OCI-LY3 (cell line): ENCODE data around the gene FOXN4.

Source experiments
- H2AFZ ChIP-seq: fragments of 200-600, 300-600 bp; shearing (Covaris generic); 2 replicates; pipeline ENCODE4 v1.6.0; 2014; ENCODE audit warnings: antibody characterized with exemption, low read depth, low read length
- H3K27ac ChIP-seq: fragments of 200-600, 300-600 bp; sonication (generic); 2 replicates; pipeline ENCODE4 v1.5.1; 2014; ENCODE audit warnings: mild to moderate bottlenecking, low read length, moderate library complexity, mixed read lengths
- H3K27me3 ChIP-seq: fragments of 200-600, 300-600 bp; sonication (generic); 2 replicates; pipeline ENCODE4 v1.6.1; 2014; ENCODE audit warnings: low read depth, low read length, mixed read lengths
- H3K36me3 ChIP-seq: fragments of 200-600, 300-600 bp; sonication (generic); replicated peaks from 2 replicates; pipeline ENCODE3; 2014; ENCODE audit warnings: low read depth, low read length, mixed read lengths
- H3K4me1 ChIP-seq: fragments of 300-600, 200-600 bp; sonication (generic); 2 replicates; pipeline ENCODE4 v1.6.1; 2014; ENCODE audit warnings: low read length, mixed read lengths
- H3K4me2 ChIP-seq: fragments of 200-600, 300-600 bp; sonication (generic); 2 replicates; pipeline ENCODE4 v1.6.1; 2014; ENCODE audit warnings: low read length, mixed read lengths
- H3K4me3 ChIP-seq: fragments of 300-600, 200-600 bp; sonication (generic); 2 replicates; pipeline ENCODE4 v1.5.1; 2014; ENCODE audit warnings: antibody characterized with exemption, mild to moderate bottlenecking, low read length, moderate library complexity
- H3K79me2 ChIP-seq: fragments of 300-600, 200-600 bp; shearing (Covaris generic); 2 replicates; pipeline ENCODE4 v1.6.1; 2014; ENCODE audit warnings: mild to moderate bottlenecking, low read length, mixed read lengths
- H3K9ac ChIP-seq: fragments of 300-600, 200-600 bp; shearing (Covaris generic); 2 replicates; pipeline ENCODE4 v1.6.0; 2014; ENCODE audit warnings: mild to moderate bottlenecking, low read length, moderate library complexity
- H3K9me3 ChIP-seq: fragments of 200-600, 300-600 bp; shearing (Covaris generic); 2 replicates; pipeline ENCODE4 v1.6.1; 2014; ENCODE audit warnings: low read length, mixed read lengths; ENCODE audit not compliant: insufficient read depth
- H4K20me1 ChIP-seq: fragments of 200-600, 300-600 bp; sonication (generic); 2 replicates; pipeline ENCODE4 v1.6.1; 2016; ENCODE audit warnings: low read length, mixed read lengths; ENCODE audit not compliant: insufficient read depth
- EZH2phosphoT487 ChIP-seq: fragments of 200-600 bp; shearing (Covaris generic); IDR thresholded peaks from 2 replicates; pipeline ENCODE4 v1.6.1; 2018; ENCODE audit warnings: antibody characterized with exemption, mixed run types, low read depth
- TF ChIP-seq, protein P1 (sequence below): fragments of 200-600, 300-600 bp; sonication (generic); IDR thresholded peaks from 2 replicates; pipeline ENCODE4 v1.5.1; 2014; ENCODE audit warnings: antibody characterized with exemption, low read length, low read depth

Gene FOXN4

DNA sequence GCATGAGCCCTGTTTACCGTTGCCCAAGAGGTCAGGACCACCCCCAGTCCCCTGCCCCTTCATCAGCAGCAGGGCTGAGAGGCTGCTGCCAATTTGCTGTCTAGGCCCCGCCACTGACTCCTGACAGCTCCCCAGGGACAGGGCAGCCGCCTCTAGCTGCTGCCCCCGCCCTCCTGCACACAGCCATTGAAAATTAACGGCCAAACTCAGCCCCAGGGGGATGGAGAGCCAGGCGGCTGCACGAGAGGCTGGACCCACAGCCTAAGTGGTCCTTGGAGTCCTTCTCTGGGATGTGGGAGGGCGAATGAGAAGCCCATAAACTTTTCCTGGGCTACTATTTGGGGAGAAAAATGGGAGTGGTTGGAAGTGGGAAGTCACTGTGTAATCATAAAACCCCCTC lies 4.6 kb downstream of the FOXN4 start:
- Histone ChIP-seq H3K79me2 (no peaks in the 10 kb centered on the region), H3K4me1 (no peaks in the 10 kb centered on the region), H3K36me3 (no peaks in the 10 kb centered on the region), H3K27me3 (peaks cover 34% of the 10 kb centered on the region), H3K4me3 (no peak overlapping the region), H3K27ac (no peak overlapping the region), H3K4me2 (no peak overlapping the region), H2AFZ (no peak overlapping the region), H3K9me3 (no peaks in the 10 kb centered on the region), H3K9ac (no peak overlapping the region), H4K20me1 (no peaks in the 10 kb centered on the region)
- TF ChIP-seq EZH2phosphoT487: no peak
- TF ChIP-seq, protein P1, sequence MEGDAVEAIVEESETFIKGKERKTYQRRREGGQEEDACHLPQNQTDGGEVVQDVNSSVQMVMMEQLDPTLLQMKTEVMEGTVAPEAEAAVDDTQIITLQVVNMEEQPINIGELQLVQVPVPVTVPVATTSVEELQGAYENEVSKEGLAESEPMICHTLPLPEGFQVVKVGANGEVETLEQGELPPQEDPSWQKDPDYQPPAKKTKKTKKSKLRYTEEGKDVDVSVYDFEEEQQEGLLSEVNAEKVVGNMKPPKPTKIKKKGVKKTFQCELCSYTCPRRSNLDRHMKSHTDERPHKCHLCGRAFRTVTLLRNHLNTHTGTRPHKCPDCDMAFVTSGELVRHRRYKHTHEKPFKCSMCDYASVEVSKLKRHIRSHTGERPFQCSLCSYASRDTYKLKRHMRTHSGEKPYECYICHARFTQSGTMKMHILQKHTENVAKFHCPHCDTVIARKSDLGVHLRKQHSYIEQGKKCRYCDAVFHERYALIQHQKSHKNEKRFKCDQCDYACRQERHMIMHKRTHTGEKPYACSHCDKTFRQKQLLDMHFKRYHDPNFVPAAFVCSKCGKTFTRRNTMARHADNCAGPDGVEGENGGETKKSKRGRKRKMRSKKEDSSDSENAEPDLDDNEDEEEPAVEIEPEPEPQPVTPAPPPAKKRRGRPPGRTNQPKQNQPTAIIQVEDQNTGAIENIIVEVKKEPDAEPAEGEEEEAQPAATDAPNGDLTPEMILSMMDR: no peak

DNA sequence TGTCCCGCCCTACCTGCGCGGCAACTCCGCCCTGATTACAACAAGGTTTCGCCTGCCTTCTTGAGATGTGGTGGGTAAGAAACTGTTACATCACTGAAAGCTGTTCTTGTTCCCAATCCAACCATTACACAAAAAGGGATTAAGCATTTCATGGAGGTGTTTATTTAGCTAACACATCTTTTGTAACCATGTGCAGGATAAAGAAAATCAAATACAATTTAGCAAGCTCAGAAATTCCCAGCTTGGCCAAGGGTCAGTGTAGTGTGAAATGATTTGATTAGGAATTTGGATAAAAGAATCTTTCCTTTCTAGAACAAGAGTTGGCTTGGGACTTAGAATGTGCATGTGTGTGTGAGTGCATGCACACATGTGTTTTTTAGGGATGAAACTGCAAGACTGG lies 6.3 kb downstream of the FOXN4 start:
- H3K36me3 ChIP-seq: no peaks in the 10 kb centered on the region
- no peaks in the 10 kb centered on the region for H4K20me1 ChIP-seq
- H2AFZ ChIP-seq: no peak overlapping the region
- TF ChIP-seq, protein P1: no peak
- TF ChIP-seq EZH2phosphoT487: no peak
- no peaks in the 10 kb centered on the region for H3K4me1 ChIP-seq
- no peak overlapping the region for H3K4me2 ChIP-seq
- H3K9me3 ChIP-seq: no peaks in the 10 kb centered on the region
- no peak overlapping the region for H3K9ac ChIP-seq
- H3K27ac ChIP-seq: no peak overlapping the region
- no peaks in the 10 kb centered on the region for H3K79me2 ChIP-seq
- no peak overlapping the region for H3K4me3 ChIP-seq
- H3K27me3 ChIP-seq: peaks cover 26% of the 10 kb centered on the region

DNA sequence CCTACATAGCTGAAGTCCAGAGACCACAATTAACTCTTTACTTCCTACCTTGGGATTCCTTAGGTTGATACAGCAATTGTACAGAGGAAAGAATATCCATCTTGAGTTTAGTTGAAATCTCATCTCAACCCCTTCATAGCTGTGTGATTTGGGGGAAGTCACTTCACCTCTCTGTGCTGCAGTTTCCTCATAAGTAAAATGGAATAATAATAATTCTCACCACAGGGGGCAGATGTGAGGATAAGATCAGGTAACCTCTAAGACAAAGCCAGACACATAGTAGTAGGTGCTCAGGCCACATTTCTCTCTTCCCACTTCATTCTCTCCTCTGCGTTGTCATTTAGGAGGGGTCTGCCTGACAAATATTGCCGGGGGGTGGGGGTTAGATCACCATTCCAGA lies 6.7 kb downstream of the FOXN4 start:
- H3K4me2 ChIP-seq: no peak overlapping the region

DNA sequence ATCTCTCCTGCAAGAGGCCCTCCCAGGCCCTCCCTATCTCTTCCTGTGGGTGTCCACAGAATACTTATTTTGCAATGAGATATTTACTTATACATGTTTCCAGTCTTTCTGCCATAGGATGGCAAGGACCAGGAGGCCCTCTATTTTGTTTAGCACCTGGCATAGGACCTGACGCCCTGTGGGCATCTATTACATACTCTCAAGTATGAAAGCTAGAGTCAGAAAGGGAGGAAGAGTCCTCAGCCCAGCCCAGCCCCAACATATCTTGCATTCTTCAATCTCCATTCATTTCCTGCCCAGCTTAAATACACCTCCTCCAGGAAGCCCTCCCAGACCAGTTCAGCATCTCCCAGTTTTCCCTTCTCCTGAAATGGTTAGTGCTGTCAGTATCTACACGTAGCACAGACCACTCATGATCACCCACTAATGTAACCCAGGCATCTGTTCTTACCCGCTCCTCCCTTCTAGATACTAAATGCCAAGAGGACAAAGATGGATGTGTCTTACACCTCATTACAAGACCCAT lies 7.4 kb downstream of the FOXN4 start:
- peaks cover 17% of the 10 kb centered on the region for H3K27me3 ChIP-seq
- no peak for TF ChIP-seq EZH2phosphoT487
- TF ChIP-seq, protein P1: no peak

More for the DNA sequence above, 6.7 kb downstream of the FOXN4 start:
- Histone ChIP-seq H3K4me1 (no peaks in the 10 kb centered on the region), H3K27me3 (peaks cover 22% of the 10 kb centered on the region), H3K27ac (no peak overlapping the region), H3K9me3 (no peaks in the 10 kb centered on the region), H3K9ac (no peak overlapping the region), H4K20me1 (no peaks in the 10 kb centered on the region), H3K4me3 (no peak overlapping the region), H3K36me3 (no peaks in the 10 kb centered on the region), H2AFZ (no peak overlapping the region), H3K79me2 (no peaks in the 10 kb centered on the region)
- TF ChIP-seq EZH2phosphoT487: no peak
- TF ChIP-seq, protein P1: no peak

More for the DNA sequence above, 7.4 kb downstream of the FOXN4 start:
- Histone ChIP-seq H3K9me3 (no peaks in the 10 kb centered on the region), H3K4me3 (no peak overlapping the region), H3K79me2 (no peaks in the 10 kb centered on the region), H4K20me1 (no peaks in the 10 kb centered on the region), H3K27ac (no peak overlapping the region), H3K9ac (no peak overlapping the region), H2AFZ (no peak overlapping the region), H3K36me3 (no peaks in the 10 kb centered on the region), H3K4me1 (no peaks in the 10 kb centered on the region), H3K4me2 (no peak overlapping the region)
